NCI-H2029 (cell line): ENCODE data around the gene RYR3.

Source experiments
- DNase-seq: peaks from one replicate; lab custom pipeline; 2025; lab: John Stamatoyannopoulos, UW

The RYR3 gene

GRCh38 chr15:33716025-33716424 is 405.3 kb downstream of the RYR3 start:
- no peak for DNase-seq

- DNase-seq = no peak
Measured at GRCh38 chr15:33720952-33721351, 410.2 kb downstream of the RYR3 start.

GRCh38 chr15:33722005-33722672 is 411.4 kb downstream of the RYR3 start:
- no peak for DNase-seq

- DNase-seq = no peak
Measured at GRCh38 chr15:33722673-33723015, 411.9 kb downstream of the RYR3 start.

GRCh38 chr15:33724321-33725036 is 413.7 kb downstream of the RYR3 start:
- DNase-seq = no peak

- no peak for DNase-seq
Measured at GRCh38 chr15:33729653-33730052, 418.9 kb downstream of the RYR3 start.

GRCh38 chr15:33730815-33731214 is 420.0 kb downstream of the RYR3 start:
- DNase-seq = no peak

GRCh38 chr15:33735143-33735542 is 424.4 kb downstream of the RYR3 start:
- no peak for DNase-seq

- DNase-seq = no peak
Measured at GRCh38 chr15:33735637-33736247, 425.0 kb downstream of the RYR3 start.

GRCh38 chr15:33737687-33738601 is 427.2 kb downstream of the RYR3 start:
- DNase-seq = peak; percentile 4

GRCh38 chr15:33738941-33739664 is 428.3 kb downstream of the RYR3 start:
- DNase-seq = no peak

GRCh38 chr15:33742306-33742705 is 431.5 kb downstream of the RYR3 start:
- DNase-seq = no peak

- no peak for DNase-seq
Measured at GRCh38 chr15:33742800-33743199, 432.0 kb downstream of the RYR3 start.

GRCh38 chr15:33746203-33746602 is 435.4 kb downstream of the RYR3 start:
- no peak for DNase-seq

- no peak for DNase-seq
Measured at GRCh38 chr15:33753012-33753411, 442.2 kb downstream of the RYR3 start.

- no peak for DNase-seq
Measured at GRCh38 chr15:33754242-33754641, 443.5 kb downstream of the RYR3 start.

- DNase-seq = no peak
Measured at GRCh38 chr15:33756961-33757360, 446.2 kb downstream of the RYR3 start.

GRCh38 chr15:33757516-33758232 is 446.9 kb downstream of the RYR3 start:
- no peak for DNase-seq

- no peak for DNase-seq
Measured at GRCh38 chr15:33766389-33766788, 455.6 kb downstream of the RYR3 start.

- no peak for DNase-seq
Measured at GRCh38 chr15:33768670-33769190, 458.0 kb downstream of the RYR3 start.

- no peak for DNase-seq
Measured at GRCh38 chr15:33773969-33774368, 463.2 kb downstream of the RYR3 start.
